Retinal pigment epithelial cell (primary cell): ENCODE measurements around the gene TCF3.

ENCODE experiments used
- DNase-seq: peaks from one replicate; pipeline ENCODE4 v3.0.0-alpha.2; 2010; ENCODE audit warnings: low read depth
- H3K4me3 ChIP-seq: 2 replicates; pipeline ENCODE4 v1.5.1; 2011; ENCODE audit warnings: mild to moderate bottlenecking, low read length, control low read depth, moderate library complexity
- CTCF ChIP-seq: conservative IDR thresholded peaks from 2 replicates; pipeline ENCODE4 v1.5.1; 2011; ENCODE audit warnings: low read depth, low read length, control low read depth, inconsistent platforms

Gene TCF3

GRCh38 chr19:1655131-1655981 is 2.9 kb upstream of the TCF3 start:
- no peak for TF ChIP-seq CTCF
- no peak overlapping the region for H3K4me3 ChIP-seq
- DNase-seq: no peak

- TF ChIP-seq CTCF: no peak
- H3K4me3 ChIP-seq: no peak overlapping the region
- DNase-seq: no peak
Measured at GRCh38 chr19:1654178-1654792, 1.9 kb upstream of the TCF3 start.

GRCh38 chr19:1653300-1653628 is 849 bp upstream of the TCF3 start:
- no peak for TF ChIP-seq CTCF
- H3K4me3 ChIP-seq: peak overlapping the region; percentile 72

GRCh38 chr19:1651568-1652291 is 685 bp downstream of the TCF3 start:
- TF ChIP-seq CTCF: no peak
- peak overlapping the region; percentile 75 for H3K4me3 ChIP-seq
- no peak for DNase-seq

More at GRCh38 chr19:1653300-1653628, 849 bp upstream of the TCF3 start:
- no peak for DNase-seq

- DNase-seq: no peak
- peak overlapping the region; percentile 75 for H3K4me3 ChIP-seq
- TF ChIP-seq CTCF: no peak
Measured at GRCh38 chr19:1650650-1651567, 1.5 kb downstream of the TCF3 start.

GRCh38 chr19:1649706-1650649 is 2.4 kb downstream of the TCF3 start:
- peak overlapping the region; percentile 75 for H3K4me3 ChIP-seq
- DNase-seq: no peak
- TF ChIP-seq CTCF: no peak
